ENCODE measurements around the gene UQCC5.
"Not testable (repeated sequence)": the region's sequence is repeated elsewhere in the genome, so short reads cannot be mapped to it uniquely, and the experiment has no call there.

Gene UQCC5

GRCh38 chr3:52523386-52524257 is 12.8 kb upstream of the UQCC5 start:
- DNase-seq = no peak

- DNase-seq = no peak
Measured at GRCh38 chr3:52524258-52524751, 12.1 kb upstream of the UQCC5 start.

- DNase-seq = no peak
Measured at GRCh38 chr3:52524752-52525679, 11.4 kb upstream of the UQCC5 start.

GRCh38 chr3:52525680-52526561 is 10.5 kb upstream of the UQCC5 start:
- DNase-seq = no peak

- not testable (repeated sequence) for DNase-seq
Measured at GRCh38 chr3:52526671-52527038, 9.8 kb upstream of the UQCC5 start.

- DNase-seq = no peak
Measured at GRCh38 chr3:52527039-52527731, 9.2 kb upstream of the UQCC5 start.

GRCh38 chr3:52527732-52528585 is 8.4 kb upstream of the UQCC5 start:
- no peak for DNase-seq

GRCh38 chr3:52528586-52529375 is 7.6 kb upstream of the UQCC5 start:
- DNase-seq = no peak

- no peak for DNase-seq
Measured at GRCh38 chr3:52529376-52530333, 6.8 kb upstream of the UQCC5 start.

GRCh38 chr3:52530918-52531826 is 5.2 kb upstream of the UQCC5 start:
- DNase-seq = no peak

GRCh38 chr3:52531860-52532516 is 4.4 kb upstream of the UQCC5 start:
- no peak for DNase-seq

- peak; percentile 53 for DNase-seq
Measured at GRCh38 chr3:52532517-52532837, 3.9 kb upstream of the UQCC5 start.

- peak; percentile 53 for DNase-seq
Measured at GRCh38 chr3:52532838-52533622, 3.4 kb upstream of the UQCC5 start.

GRCh38 chr3:52533623-52534280 is 2.7 kb upstream of the UQCC5 start, which contains the start of gene NT5DC2:
Gene NT5DC2, minus strand, starts transcription at chr3:52533857. Its CDS starts 120 bp downstream, at chr3:52533737.
- peak; percentile 67 for DNase-seq

- DNase-seq = no peak
Measured at GRCh38 chr3:52534281-52535183, 1.9 kb upstream of the UQCC5 start.

All from OCI-M1 (cell line).